Testis (tissue), 2 donors: ENCODE data around the gene CKS1B.

Experiments
- POLR2A ChIP-seq: fragments of 450-650 bp; IDR thresholded peaks from one replicate; pipeline ENCODE4 v1.6.1; 2017; ENCODE audit warnings: antibody characterized with exemption, mild to moderate bottlenecking, moderate library complexity
- TF ChIP-seq, protein P1 (sequence below), 3 experiments: fragments of 450-650 bp in 2 of 3; fragments of 200-600 bp in 1 of 3; sonication (generic) in 1 of 3; IDR thresholded peaks; one replicate each; pipeline ENCODE4 v1.5.1; 2016 to 2019; ENCODE audit warnings: antibody characterized with exemption in 3 of 3, mild to moderate bottlenecking in 2 of 3, moderate library complexity in 1 of 3

DNA sequence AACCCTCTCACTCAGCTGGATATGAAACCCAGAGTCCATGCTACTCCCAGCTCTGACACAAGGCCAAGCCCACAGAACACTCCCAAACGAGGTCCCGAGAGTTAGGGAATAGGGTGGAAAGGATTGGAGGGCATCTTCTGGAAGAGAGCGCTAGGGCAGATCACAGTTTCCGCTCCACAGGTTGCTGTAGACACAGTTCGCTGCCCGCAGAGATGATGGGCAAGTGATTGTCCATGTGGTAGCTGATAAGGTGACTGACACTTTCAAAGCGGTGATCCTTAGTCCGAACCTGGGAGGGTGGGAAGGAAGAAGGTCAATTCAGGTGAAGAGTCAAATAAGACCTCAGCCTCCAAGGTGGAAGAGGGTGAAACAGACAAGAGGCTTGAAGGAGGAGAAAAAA lies 10.8 kb upstream of the CKS1B start:
- TF ChIP-seq, protein P1, sequence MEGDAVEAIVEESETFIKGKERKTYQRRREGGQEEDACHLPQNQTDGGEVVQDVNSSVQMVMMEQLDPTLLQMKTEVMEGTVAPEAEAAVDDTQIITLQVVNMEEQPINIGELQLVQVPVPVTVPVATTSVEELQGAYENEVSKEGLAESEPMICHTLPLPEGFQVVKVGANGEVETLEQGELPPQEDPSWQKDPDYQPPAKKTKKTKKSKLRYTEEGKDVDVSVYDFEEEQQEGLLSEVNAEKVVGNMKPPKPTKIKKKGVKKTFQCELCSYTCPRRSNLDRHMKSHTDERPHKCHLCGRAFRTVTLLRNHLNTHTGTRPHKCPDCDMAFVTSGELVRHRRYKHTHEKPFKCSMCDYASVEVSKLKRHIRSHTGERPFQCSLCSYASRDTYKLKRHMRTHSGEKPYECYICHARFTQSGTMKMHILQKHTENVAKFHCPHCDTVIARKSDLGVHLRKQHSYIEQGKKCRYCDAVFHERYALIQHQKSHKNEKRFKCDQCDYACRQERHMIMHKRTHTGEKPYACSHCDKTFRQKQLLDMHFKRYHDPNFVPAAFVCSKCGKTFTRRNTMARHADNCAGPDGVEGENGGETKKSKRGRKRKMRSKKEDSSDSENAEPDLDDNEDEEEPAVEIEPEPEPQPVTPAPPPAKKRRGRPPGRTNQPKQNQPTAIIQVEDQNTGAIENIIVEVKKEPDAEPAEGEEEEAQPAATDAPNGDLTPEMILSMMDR (IDR thresholded peaks at IDR 0.05), result no peak
- no peak for TF ChIP-seq POLR2A
